Mucosa of stomach (tissue), 1 donor: ENCODE results near the gene NFE2.
"Not testable (repeated sequence)": the region's sequence is repeated elsewhere in the genome, so short reads cannot be mapped to it uniquely, and the experiment has no call there.

Source experiments
- H3K27me3 ChIP-seq: one replicate; pipeline ENCODE4 v1.7.0; 2013; ENCODE audit warnings: mild to moderate bottlenecking, low read length; ENCODE audit not compliant: control insufficient read depth, insufficient read depth
- H3K36me3 ChIP-seq: one replicate; pipeline ENCODE4 v1.7.0; 2013; ENCODE audit warnings: low read length; ENCODE audit not compliant: control insufficient read depth, insufficient read depth
- H3K4me1 ChIP-seq: one replicate; pipeline ENCODE4 v1.7.0; 2013; ENCODE audit warnings: mild to moderate bottlenecking, low read length; ENCODE audit not compliant: control insufficient read depth, insufficient read depth
- H3K4me3 ChIP-seq: one replicate; pipeline ENCODE4 v1.7.0; 2013; ENCODE audit warnings: low read length
- H3K9ac ChIP-seq: one replicate; pipeline ENCODE4 v1.7.0; 2013; ENCODE audit warnings: mild to moderate bottlenecking, low read length, moderate library complexity
- H3K9me3 ChIP-seq: one replicate; pipeline ENCODE4 v1.7.0; 2013; ENCODE audit warnings: mild to moderate bottlenecking, low read length, moderate library complexity; ENCODE audit not compliant: control insufficient read depth
- donor health status: Pancreatic carcinoma.

Gene NFE2

DNA sequence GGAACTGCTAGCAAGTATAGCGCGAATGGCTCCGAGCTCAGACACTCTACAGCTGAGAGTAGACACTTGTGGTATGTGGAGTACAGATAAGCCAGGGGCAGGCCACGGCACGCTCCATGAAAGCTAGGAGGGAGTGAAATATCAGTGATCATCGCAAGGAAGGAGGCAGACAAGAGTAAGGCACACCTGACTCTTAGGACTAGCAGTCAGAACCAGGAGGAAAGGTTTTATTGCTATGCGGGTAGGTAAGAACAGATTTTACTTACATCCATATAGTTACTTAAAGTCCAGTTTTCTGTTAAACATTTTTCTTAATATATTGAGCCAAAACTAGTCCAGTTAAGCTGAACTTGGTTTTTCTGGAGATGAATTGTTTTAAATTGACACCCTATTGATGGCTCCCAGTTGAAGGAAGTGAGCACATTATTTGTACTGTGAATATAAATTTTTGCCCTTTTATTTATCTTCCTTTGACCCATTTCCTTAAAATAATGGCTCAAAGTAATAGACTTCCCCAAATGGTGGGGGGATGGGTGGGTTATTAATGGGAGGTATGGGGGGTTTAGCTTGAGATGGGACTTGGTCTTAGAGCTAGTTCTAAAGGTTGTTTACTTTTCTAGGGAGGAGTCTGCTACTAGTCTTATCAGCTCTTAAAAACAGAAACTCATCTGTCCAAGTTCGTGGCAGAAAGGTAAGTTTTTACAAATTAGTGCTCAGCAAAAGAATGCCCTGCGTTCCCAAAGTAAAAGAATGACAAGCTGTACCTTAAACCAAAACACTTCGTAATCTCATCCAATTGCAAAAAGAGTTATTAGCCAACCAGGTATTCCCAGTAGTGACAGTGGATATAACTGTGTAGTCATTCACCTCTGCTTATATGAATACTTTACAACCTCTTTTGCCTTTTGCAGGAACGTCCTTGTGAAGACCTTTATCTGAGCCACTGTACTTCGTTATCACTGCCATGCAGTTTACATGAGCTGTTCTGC lies 14.5 kb downstream of the NFE2 start:
- Histone ChIP-seq H3K27me3 (no peaks in the 10 kb centered on the region), H3K9me3 (no peaks in the 10 kb centered on the region), H3K36me3 (peaks cover 21% of the 10 kb centered on the region), H3K4me1 (peaks cover 51% of the 10 kb centered on the region), H3K4me3 (no peak overlapping the region), H3K9ac (peak overlapping the region; percentile 17)

- Histone ChIP-seq H3K27me3 (no peaks in the 10 kb centered on the region), H3K9ac (peak overlapping the region; percentile 17), H3K4me3 (no peak overlapping the region), H3K4me1 (peaks cover 51% of the 10 kb centered on the region), H3K36me3 (peaks cover 21% of the 10 kb centered on the region), H3K9me3 (no peaks in the 10 kb centered on the region)
Measured at GRCh38 chr12:54285150-54286041, 15.4 kb downstream of the NFE2 start.

- H3K4me1 ChIP-seq = peaks cover 51% of the 10 kb centered on the region
Measured at GRCh38 chr12:54284070-54284780, 16.6 kb downstream of the NFE2 start.

GRCh38 chr12:54282949-54283593 lies 17.7 kb downstream of the NFE2 start:
- Histone ChIP-seq H3K4me1 (peaks cover 46% of the 10 kb centered on the region), H3K27me3 (no peaks in the 10 kb centered on the region), H3K36me3 (peaks cover 21% of the 10 kb centered on the region), H3K4me3 (no peak overlapping the region), H3K9me3 (no peaks in the 10 kb centered on the region), H3K9ac (peak overlapping the region; percentile 12)

More at GRCh38 chr12:54284070-54284780, 16.6 kb downstream of the NFE2 start:
- Histone ChIP-seq H3K9ac (peak overlapping the region; percentile 2), H3K36me3 (peaks cover 21% of the 10 kb centered on the region)
- H3K9me3 ChIP-seq, H3K27me3 ChIP-seq, H3K4me3 ChIP-seq: not testable (repeated sequence)

DNA sequence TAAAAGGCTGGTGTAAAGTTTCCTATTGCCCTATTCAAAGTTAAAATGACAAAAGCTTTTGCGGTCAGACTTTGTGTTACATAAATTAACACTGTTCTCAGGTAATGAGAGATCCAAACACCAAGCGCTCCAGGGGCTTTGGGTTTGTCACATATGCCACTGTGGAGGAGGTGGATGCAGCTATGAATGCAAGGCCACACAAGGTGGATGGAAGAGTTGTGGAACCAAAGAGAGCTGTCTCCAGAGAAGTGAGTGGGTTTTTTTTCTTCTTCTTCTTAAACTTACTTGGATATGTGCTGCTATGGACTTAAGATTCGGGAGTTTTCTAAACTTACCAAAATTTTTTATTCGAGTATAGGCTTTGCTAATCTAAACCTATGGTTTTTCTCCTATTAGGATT lies 19.1 kb downstream of the NFE2 start:
- H3K27me3 ChIP-seq, H3K9me3 ChIP-seq: not testable (repeated sequence)
- H3K4me3 ChIP-seq = peak overlapping the region; percentile 61
- peak overlapping the region; percentile 75 for H3K9ac ChIP-seq
- H3K36me3 ChIP-seq = peaks cover 11% of the 10 kb centered on the region
- H3K4me1 ChIP-seq = peaks cover 35% of the 10 kb centered on the region

DNA sequence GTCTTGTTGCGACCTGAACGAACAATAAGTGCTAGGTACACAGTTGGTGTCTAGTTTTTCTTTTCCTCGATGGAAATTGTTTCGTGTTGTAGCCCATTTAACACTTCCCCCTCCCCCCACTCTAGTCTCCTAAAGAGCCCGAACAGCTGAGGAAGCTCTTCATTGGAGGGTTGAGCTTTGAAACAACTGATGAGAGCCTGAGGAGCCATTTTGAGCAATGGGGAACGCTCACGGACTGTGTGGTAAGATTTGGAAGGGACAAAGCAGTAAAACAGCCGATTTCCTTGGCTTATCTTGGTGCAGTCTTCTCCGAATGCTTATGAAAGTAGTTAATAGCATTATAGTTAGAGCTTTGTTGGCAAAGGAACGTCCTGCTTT lies 19.6 kb downstream of the NFE2 start:
- not testable (repeated sequence) for H3K27me3 ChIP-seq, H3K9me3 ChIP-seq
- peak overlapping the region; percentile 75 for H3K9ac ChIP-seq
- H3K4me1 ChIP-seq = peaks cover 30% of the 10 kb centered on the region
- peak overlapping the region; percentile 61 for H3K4me3 ChIP-seq
- peaks cover 11% of the 10 kb centered on the region for H3K36me3 ChIP-seq

GRCh38 chr12:54280468-54281260 lies 20.2 kb downstream of the NFE2 start, which contains the start of gene HNRNPA1:
Gene HNRNPA1, plus strand, starts transcription at chr12:54280726. Its CDS starts 82 bp downstream, at chr12:54280808.
- peak within 1 kb of the TSS; percentile 75 for H3K9ac ChIP-seq
- no peaks in the 10 kb centered on the region for H3K9me3 ChIP-seq
- H3K4me1 ChIP-seq = peaks cover 25% of the 10 kb centered on the region
- H3K4me3 ChIP-seq = peak within 1 kb of the TSS; percentile 61
- no peaks in the 10 kb centered on the region for H3K27me3 ChIP-seq
- peaks cover 11% of the 10 kb centered on the region for H3K36me3 ChIP-seq

DNA sequence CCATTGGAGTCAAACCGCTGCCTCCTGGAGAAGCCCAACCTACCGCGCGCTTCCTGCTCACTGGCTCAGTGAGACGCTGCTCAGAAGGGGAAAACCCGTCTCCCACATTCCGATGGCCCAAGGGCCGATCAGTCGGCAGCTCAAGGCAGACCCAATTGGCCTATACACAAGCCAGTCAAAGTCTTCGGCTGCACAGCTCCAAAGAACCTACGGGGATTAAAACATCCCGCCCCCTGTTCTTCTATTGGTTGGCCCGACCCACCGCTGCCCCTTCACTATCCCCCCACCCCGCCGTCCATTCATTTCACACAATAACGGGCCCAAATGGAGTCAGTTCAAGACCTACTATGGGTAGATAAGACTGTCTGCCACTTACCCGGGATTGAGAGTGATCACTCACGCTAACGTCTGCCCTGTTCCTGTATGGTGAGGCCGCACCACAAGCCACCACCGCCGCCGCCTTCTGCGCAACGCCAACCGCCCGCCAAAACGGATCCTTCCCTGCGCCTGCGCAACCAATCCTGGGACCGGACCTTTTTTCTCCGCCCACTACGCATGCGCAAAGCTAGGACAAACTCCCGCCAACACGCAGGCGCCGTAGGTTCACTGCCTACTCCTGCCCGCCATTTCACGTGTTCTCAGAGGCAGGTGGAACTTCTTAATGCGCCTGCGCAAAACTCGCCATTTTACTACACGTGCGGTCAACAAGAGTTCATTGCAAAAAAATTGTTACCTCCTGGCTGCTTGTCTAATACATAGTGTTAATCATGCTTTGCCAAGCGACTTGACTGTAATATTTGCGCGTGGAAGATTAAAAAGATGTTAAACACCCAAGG lies 21.0 kb downstream of the NFE2 start, which contains the start of gene CBX5:
Gene CBX5, minus strand, starts transcription at position 491 of the 836 bp plus-strand sequence. CDS start 22,472 bp downstream, outside the sequence.
- peaks cover 25% of the 10 kb centered on the region for H3K4me1 ChIP-seq
- H3K27me3 ChIP-seq = no peaks in the 10 kb centered on the region
- H3K4me3 ChIP-seq = peak within 1 kb of the TSS; percentile 61
- peak within 1 kb of the TSS; percentile 75 for H3K9ac ChIP-seq
- H3K9me3 ChIP-seq = no peaks in the 10 kb centered on the region
- H3K36me3 ChIP-seq = peaks cover 11% of the 10 kb centered on the region

- H3K9ac ChIP-seq = peak overlapping the region; percentile 73
- peaks cover 22% of the 10 kb centered on the region for H3K4me1 ChIP-seq
- H3K36me3 ChIP-seq = peaks cover 10% of the 10 kb centered on the region
- H3K9me3 ChIP-seq = no peaks in the 10 kb centered on the region
- H3K4me3 ChIP-seq = peak overlapping the region; percentile 42
- H3K27me3 ChIP-seq = no peaks in the 10 kb centered on the region
Measured at GRCh38 chr12:54279227-54279631, 21.6 kb downstream of the NFE2 start.

DNA sequence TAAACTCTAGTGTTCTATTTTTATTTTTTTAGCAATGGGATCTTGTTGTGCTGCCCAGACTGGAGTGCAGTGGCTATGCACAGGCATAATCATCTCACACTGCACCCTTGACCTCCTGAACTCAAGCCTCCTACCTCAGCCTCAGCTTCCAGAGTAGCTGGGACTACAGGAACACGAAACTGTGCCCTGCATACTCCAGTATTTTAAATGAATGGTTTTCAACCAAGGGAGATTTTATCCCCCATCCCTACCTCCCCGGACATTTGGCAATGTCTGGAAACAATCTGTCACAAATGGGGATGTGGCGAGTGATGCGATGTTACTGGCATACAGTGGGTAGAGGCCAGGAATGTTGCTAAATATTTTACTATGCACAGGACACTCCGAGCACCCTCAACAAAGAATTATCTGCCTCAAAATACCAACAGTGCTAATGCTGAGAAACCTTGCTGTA lies 23.0 kb downstream of the NFE2 start:
- no peaks in the 10 kb centered on the region for H3K36me3 ChIP-seq
- no peak overlapping the region for H3K4me3 ChIP-seq
- no peaks in the 10 kb centered on the region for H3K27me3 ChIP-seq
- peak overlapping the region; percentile 73 for H3K9ac ChIP-seq
- no peaks in the 10 kb centered on the region for H3K9me3 ChIP-seq
- H3K4me1 ChIP-seq = peaks cover 9% of the 10 kb centered on the region
